Measurements from ENCODE around the gene BARX2. TPM values are rescaled to one million over a fixed set of nuclear protein-coding genes. Genes with fewer than 3 reads are reported as not detected.

Gene BARX2
- total RNA-seq, 1 experiment from 2014 or later, result not detected

DNA sequence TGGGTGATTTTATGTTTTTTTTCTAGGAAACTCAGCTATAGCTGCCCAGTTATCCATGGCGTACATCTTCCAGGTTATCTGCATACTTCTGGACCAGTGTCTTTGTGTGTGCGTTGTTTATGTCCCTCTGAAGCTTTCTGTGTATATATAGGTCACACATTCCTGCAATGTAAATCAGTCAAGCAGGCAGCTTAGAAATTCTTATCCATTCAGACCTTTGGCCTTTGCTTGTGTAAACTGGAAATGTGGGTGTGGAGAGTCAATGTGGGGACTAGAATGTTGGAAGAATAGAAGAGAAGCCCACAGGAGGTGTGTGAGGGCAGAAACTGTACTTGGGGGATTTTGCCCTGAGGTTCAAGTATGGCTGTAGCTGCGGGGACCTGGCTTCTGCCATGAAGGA lies 51.7 kb downstream of the BARX2 start:
- no peak for DNase-seq
- H3K27me3 ChIP-seq (ENCODE audit: control insufficient read depth, insufficient read depth, low read length), result no peaks in the 10 kb centered on the region
- H3K4me3 ChIP-seq (ENCODE audit: insufficient read depth, low read depth, low read length), result no peak overlapping the region
- H3K36me3 ChIP-seq (replicated peaks; ENCODE audit: control insufficient read depth, insufficient read depth, low read length), result no peaks in the 10 kb centered on the region

DNA sequence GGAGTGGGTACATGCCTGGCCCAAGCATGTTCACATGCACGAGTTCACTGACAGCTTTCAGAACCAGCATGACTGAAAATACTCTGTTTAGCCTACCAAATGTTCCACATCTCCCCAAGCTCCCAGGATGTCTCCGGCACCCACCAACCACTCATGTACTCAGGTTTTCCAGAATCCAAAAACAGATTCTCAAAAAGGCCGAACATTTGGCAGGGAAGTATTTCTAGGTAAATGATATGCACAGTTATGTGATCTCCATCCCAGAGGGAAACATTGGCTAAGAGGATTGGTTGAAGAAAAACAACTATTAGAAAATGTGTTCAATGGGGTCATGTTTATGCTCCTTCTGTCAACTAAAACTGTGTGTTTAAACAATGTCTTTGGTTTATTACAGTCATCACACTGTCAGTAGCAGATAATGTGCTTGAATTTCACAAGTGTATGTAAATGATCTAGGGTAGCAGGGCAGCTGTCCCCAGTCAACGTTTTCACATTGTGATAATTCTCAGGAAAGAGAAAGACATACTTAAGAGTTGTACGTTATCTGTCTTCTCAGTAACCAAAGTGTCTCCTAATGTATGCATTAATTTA lies 52.3 kb downstream of the BARX2 start:
- no peaks in the 10 kb centered on the region for H3K27me3 ChIP-seq (ENCODE audit: control insufficient read depth, insufficient read depth, low read length)
- no peak overlapping the region for H3K4me3 ChIP-seq (ENCODE audit: insufficient read depth, low read depth, low read length)
- no peaks in the 10 kb centered on the region for H3K36me3 ChIP-seq (replicated peaks; ENCODE audit: control insufficient read depth, insufficient read depth, low read length)
- DNase-seq, result no peak

DNA sequence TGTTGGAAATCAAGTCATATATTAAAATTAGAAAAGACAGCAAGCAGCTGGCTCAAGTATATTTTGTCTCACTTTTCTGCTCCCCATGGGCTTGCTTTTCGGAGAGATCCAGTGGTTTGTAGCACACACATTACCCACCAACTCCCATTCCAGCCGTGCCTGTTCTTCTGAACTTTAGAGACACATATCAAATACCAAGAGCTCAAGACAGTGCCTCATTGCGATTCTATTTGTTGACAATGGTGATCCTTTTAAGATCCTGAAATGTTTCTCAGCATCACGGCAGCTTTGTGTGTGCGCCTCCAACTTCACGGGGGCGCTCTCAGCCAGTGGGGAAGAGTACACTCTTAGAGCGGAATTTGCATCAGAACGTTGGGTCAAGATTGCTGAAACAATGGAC lies 52.9 kb downstream of the BARX2 start:
- Histone ChIP-seq H3K27me3 (ENCODE audit: control insufficient read depth, insufficient read depth, low read length) (no peaks in the 10 kb centered on the region), H3K4me3 (ENCODE audit: insufficient read depth, low read depth, low read length) (no peak overlapping the region), H3K36me3 (replicated peaks; ENCODE audit: control insufficient read depth, insufficient read depth, low read length) (no peaks in the 10 kb centered on the region)
- DNase-seq, result no peak

DNA sequence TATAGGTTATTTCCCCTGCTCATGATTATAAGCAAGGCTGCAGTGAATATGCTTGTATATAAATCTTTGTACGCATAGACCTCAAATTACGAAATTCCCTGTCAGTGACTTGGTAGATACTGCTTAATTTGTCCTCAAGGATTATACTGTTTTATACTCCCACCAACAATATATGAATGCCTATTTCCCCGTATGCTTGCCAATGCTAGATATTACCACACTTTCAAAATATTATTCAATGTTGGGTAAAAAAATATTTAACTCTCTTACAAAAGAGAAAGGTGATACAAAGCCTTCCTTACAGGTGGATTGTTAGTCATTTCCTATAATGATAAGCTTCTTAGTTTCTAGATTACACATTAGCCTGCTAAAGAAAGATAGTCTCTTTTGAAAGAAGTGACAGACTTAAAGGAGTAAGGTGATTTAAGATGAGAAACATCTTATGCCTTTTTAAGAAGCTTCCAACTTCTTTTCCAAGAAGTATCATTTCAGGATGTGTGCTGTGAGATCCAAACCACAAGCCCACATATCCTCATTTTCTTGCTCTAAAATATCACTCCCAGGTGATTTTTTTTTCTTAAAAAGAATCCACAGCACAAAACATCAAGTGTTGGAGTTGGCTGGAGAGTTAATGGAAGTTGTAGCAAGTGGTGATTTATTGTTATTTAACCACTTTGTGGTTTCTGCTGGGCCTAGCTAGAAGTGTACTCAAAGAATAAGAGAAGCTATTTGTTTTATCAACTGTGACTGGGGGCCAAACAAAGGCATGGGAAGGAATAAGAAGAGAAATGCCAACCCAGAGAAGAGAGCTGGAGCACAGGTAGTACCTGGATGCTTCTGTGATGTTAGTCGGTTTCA lies 59.2 kb downstream of the BARX2 start:
- no peak for DNase-seq
- Histone ChIP-seq H3K36me3 (replicated peaks; ENCODE audit: control insufficient read depth, insufficient read depth, low read length) (no peaks in the 10 kb centered on the region), H3K4me3 (ENCODE audit: insufficient read depth, low read depth, low read length) (no peak overlapping the region), H3K27me3 (ENCODE audit: control insufficient read depth, insufficient read depth, low read length) (no peaks in the 10 kb centered on the region)

DNA sequence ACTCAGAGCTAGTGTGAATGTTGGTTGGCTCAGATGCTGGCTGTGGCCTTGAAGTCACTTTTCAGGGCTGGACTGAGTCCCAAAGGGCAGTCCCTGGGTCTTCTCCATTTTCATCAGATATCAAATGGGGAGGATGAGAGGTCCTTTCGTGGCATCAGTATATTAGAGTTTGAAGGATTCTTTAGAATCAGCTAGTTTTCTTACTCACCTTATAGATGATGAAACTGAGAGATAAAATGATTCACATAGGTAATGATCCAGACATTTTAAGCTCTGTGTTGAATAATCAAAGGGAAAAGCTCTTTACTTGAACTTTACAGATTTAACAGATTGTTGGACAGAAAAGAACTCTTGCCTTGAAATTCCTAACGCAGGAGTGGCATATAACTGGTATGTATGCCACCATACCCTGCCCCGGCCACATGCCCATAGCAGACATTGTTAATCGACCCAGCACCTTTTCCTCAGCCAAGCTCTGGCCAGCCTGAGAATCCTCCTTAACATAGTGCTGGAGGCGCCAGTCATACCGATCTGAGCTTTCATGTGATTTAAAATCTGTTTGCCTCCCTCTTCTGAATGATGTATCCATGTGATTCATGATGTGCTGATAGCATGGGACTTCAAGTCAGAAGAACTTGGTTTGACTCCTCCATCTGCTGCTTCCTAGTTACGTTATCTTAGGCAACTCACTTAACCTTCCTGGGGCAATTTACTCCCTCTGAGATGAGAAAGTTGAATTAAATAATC lies 60.0 kb downstream of the BARX2 start:
- no peak overlapping the region for H3K4me3 ChIP-seq (ENCODE audit: insufficient read depth, low read depth, low read length)
- H3K27me3 ChIP-seq (ENCODE audit: control insufficient read depth, insufficient read depth, low read length), result no peaks in the 10 kb centered on the region
- no peak for DNase-seq
- H3K36me3 ChIP-seq (replicated peaks; ENCODE audit: control insufficient read depth, insufficient read depth, low read length), result no peaks in the 10 kb centered on the region

DNA sequence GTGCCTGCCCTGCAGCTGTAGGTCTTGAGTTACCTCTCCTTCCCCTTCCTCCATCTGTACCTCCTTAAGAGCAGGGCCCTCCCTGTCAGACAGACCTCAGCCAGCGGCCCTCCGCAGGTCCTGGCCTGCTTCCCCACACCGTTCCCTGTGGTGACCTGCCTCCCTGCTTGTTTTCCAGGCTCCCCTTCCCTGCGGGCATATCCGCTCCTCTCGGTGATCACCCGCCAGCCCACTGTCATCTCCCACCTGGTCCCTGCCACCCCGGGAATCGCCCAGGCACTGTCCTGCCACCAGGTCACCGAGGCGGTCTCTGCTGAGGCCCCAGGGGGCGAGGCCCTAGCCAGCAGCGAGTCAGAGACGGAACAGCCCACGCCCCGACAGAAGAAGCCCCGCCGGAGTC lies 60.9 kb downstream of the BARX2 start:
- Histone ChIP-seq H3K36me3 (replicated peaks; ENCODE audit: control insufficient read depth, insufficient read depth, low read length) (no peaks in the 10 kb centered on the region), H3K4me3 (ENCODE audit: insufficient read depth, low read depth, low read length) (no peak overlapping the region), H3K27me3 (ENCODE audit: control insufficient read depth, insufficient read depth, low read length) (no peaks in the 10 kb centered on the region)
- DNase-seq, result no peak

DNA sequence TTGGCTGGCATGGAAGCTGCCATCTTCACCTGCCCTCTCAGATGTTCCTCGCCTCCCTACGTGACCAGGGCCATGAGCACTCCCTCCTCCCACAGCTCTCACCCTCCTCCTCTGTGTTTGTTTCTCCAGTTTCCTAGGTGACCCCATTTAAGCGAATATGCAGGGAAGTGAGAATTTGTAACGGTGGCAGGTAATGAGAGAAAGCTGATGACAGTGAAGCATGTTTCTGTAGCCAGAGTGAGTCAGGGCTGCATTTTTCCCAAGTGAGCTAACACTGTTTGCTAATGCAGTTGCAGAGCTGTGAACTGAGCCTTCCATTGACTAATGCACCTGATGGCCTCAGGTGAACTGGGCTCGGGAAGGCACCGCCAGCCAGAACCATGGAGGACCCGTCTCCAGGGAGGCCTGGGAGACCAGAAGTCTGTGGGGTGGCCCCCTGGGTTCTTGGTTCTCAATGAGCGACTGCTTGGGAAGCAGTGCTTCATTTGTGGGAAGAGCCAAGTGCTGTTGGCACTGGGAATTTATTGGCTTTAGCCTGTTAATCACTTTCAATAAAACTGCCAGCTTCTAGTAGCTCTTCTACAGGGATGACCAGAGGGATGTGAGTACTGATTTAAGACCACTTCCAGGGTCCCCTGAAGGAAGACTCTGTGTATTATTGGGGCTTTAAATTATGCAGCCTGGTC lies 64.5 kb downstream of the BARX2 start:
- Histone ChIP-seq H3K4me3 (ENCODE audit: insufficient read depth, low read depth, low read length) (no peak overlapping the region), H3K27me3 (ENCODE audit: control insufficient read depth, insufficient read depth, low read length) (no peaks in the 10 kb centered on the region), H3K36me3 (replicated peaks; ENCODE audit: control insufficient read depth, insufficient read depth, low read length) (no peaks in the 10 kb centered on the region)
- DNase-seq, result no peak

DNA sequence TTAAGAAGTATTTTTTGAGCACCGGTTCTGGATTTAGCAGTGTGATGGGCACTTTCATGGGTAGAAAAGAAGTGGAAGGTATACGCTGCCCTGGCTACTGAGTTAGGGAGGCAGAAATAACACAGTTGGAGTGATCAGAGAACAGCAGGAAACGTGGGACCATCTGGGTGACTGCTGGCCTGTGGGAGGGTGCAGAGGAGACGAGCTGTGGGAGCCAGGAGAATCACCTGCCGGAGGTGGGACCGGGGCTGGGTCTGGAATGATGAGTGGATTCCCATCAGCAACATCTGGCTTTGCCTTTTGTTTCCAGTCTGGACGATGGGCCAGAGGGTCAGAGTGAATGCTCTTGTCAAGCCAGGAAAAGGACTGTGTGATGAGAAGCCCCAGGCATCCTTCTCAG lies 66.5 kb downstream of the BARX2 start:
- DNase-seq, result no peak
- no peak overlapping the region for H3K4me3 ChIP-seq (ENCODE audit: insufficient read depth, low read depth, low read length)

DNA sequence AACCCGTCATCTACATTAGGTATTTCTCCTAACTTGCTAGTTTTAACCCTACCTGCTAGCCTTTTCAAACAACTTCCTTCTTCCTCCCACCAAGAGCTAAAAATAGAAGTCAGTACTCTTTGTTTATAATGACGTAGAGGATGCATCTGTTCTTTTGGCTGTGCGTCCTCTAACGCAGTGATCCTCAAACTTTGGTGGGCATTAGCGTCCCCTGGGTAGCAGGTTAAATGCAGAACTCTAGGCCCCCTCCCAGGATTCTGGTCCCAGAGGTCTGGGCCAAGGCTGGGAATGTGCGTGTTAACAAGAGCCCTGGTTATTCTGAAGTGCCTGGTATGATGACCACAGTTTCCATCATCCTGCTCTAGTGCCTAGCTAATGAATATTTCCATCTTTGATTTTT lies 67.6 kb downstream of the BARX2 start:
- no peak for DNase-seq
- no peak overlapping the region for H3K4me3 ChIP-seq (ENCODE audit: insufficient read depth, low read depth, low read length)
- no peaks in the 10 kb centered on the region for H3K27me3 ChIP-seq (ENCODE audit: control insufficient read depth, insufficient read depth, low read length)
- no peaks in the 10 kb centered on the region for H3K36me3 ChIP-seq (replicated peaks; ENCODE audit: control insufficient read depth, insufficient read depth, low read length)

More for the DNA sequence above, 66.5 kb downstream of the BARX2 start:
- Histone ChIP-seq H3K36me3 (replicated peaks; ENCODE audit: control insufficient read depth, insufficient read depth, low read length) (no peaks in the 10 kb centered on the region), H3K27me3 (ENCODE audit: control insufficient read depth, insufficient read depth, low read length) (no peaks in the 10 kb centered on the region)

DNA sequence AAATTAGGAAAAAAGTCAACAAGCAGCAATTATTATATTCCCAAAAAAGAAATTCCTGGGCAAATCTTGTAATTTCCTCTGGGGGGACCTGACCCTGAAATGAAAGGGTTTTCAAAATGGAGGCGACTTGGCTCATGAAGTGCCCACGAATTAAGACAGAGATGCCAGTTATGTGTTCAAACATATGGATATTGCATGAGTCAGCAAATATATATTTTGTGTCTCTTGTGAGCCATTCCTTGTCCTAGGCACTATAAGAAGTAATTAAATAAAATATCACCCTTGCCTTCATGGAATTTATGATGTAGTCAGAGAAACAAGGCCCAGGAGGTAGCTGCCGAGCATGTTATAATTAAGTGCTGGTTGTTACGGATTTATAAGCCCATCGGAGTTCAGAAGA lies 68.6 kb downstream of the BARX2 start:
- no peak overlapping the region for H3K4me3 ChIP-seq (ENCODE audit: insufficient read depth, low read depth, low read length)
- H3K27me3 ChIP-seq (ENCODE audit: control insufficient read depth, insufficient read depth, low read length), result no peaks in the 10 kb centered on the region
- no peaks in the 10 kb centered on the region for H3K36me3 ChIP-seq (replicated peaks; ENCODE audit: control insufficient read depth, insufficient read depth, low read length)
- no peak for DNase-seq

DNA sequence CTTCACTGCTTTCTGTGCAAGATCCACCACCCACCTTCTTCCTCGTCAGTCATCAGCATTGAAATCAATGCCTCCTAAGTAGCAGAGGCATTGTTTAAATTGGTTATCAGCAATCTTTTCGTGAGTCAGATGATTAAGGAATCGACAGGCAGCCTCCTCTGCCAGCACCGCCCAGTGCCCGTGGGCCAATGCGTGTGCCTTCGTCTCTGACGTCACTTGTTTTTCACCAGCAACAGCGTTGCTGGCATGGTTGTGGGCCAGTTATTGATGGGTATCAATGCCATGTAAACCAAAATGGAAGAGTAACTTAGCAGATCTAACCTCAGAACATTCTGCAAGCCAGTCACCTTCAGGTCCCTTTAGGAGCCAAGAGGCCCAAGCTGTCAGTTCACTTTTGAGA lies 69.6 kb downstream of the BARX2 start:
- no peaks in the 10 kb centered on the region for H3K27me3 ChIP-seq (ENCODE audit: control insufficient read depth, insufficient read depth, low read length)
- no peaks in the 10 kb centered on the region for H3K36me3 ChIP-seq (replicated peaks; ENCODE audit: control insufficient read depth, insufficient read depth, low read length)
- DNase-seq, result no peak
- no peak overlapping the region for H3K4me3 ChIP-seq (ENCODE audit: insufficient read depth, low read depth, low read length)

DNA sequence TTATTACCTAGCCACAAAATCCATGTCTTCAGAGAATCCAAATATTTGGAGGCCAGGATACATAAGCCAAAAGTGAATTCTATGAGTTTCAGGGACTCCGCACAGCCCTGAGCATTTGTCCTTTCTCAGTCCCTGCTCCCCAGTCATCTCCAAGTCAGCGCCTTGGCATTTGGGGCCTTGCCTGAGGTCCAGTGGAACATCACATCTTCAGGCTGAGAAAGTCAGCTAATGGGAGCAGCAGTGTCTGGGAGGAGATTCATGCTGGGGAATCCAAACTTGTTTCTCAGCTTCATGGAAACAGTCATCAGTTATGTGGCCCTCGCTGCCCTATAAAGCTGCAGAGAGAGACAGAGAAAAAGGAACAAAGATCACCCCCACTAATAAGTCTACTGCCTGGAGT lies 70.9 kb downstream of the BARX2 start:
- DNase-seq, result no peak
- Histone ChIP-seq H3K27me3 (ENCODE audit: control insufficient read depth, insufficient read depth, low read length) (no peaks in the 10 kb centered on the region), H3K4me3 (ENCODE audit: insufficient read depth, low read depth, low read length) (no peak overlapping the region), H3K36me3 (replicated peaks; ENCODE audit: control insufficient read depth, insufficient read depth, low read length) (no peaks in the 10 kb centered on the region)

DNA sequence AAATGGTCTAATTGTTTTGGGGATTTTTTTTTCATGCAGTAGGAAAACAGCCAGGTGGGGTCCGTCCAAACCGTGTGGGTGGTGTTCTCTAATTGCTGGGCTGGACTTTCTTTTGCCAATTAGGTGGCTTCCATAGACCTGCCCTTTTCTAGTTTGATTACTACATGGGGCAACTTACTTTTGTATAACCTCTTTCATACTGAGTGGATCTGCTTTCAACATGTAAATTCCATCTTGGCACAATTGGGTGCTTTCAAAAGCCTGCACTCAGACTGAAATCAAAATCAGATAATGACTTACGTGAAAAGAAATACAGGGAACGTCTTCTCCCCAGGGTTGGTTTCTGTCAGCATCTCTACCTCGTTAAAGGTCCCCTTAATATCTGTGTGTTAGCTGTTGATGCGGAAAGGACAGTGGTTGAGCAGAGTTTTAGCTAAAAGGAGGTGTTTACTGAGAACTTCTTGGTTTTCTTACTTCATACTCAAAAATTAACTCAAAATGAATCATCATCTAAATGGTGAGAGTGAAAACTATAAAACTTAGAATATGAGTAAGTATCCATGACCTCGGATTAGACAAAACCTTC lies 72.1 kb downstream of the BARX2 start:
- H3K4me3 ChIP-seq (ENCODE audit: insufficient read depth, low read depth, low read length), result no peak overlapping the region
- no peaks in the 10 kb centered on the region for H3K36me3 ChIP-seq (replicated peaks; ENCODE audit: control insufficient read depth, insufficient read depth, low read length)
- no peaks in the 10 kb centered on the region for H3K27me3 ChIP-seq (ENCODE audit: control insufficient read depth, insufficient read depth, low read length)
- no peak for DNase-seq

DNA sequence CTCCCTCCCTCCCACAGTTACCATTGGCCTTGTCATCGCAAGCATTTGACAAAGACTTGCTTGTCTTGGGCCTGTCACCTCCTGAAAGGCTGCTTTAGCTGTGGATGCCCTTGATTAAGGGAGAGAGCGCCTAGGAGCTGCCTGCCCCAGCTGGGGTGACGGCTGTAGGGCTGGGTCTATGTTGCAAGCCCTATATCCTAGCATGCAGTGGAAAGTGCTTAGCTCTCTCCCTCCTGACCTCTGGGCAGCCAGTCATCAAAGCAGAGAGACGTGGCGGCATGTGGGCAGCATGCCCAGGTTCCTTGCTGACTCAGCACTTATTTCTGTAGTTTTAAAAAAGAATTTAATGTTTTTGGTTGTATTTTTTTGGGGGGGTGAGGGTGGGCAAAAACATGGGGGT lies 75.9 kb downstream of the BARX2 start:
- no peak overlapping the region for H3K4me3 ChIP-seq (ENCODE audit: insufficient read depth, low read depth, low read length)
- no peaks in the 10 kb centered on the region for H3K27me3 ChIP-seq (ENCODE audit: control insufficient read depth, insufficient read depth, low read length)
- DNase-seq, result no peak
- no peaks in the 10 kb centered on the region for H3K36me3 ChIP-seq (replicated peaks; ENCODE audit: control insufficient read depth, insufficient read depth, low read length)
